ENCODE measurements around the gene PCGF3. TPM values are rescaled to one million over a fixed set of nuclear protein-coding genes. Genes with fewer than 3 reads are reported as not detected.

The PCGF3 gene
- total and polyA plus RNA-seq, 4 donors = 11.0 to 23.3 (median 14.3) TPM

- H3K36me3 ChIP-seq (ENCODE audit: control insufficient read depth in 4 of 4, insufficient read depth in 3 of 4, low read depth in 1 of 4, low read length in 3 of 4) = no peaks in the 10 kb centered on the region
- H3K9ac ChIP-seq (ENCODE audit: low read depth in 1 of 2, low read length in 2 of 2) = no peak overlapping the region
- no peak overlapping the region for H3K4me3 ChIP-seq (ENCODE audit: low read depth in 1 of 3, low read length in 3 of 3)
- TF ChIP-seq RXRA (IDR thresholded peaks at IDR 0.05) (no peak), CTCF (IDR thresholded peaks at IDR 0.05; ENCODE audit: low read depth, low read length, missing input control) (no peak), NR2F2 (IDR thresholded peaks at IDR 0.05) (no peak), RAD21 (IDR thresholded peaks at IDR 0.05) (no peak), FOXA2 (IDR thresholded peaks at IDR 0.05) (no peak), GABPA (IDR thresholded peaks at IDR 0.05 in 1 of 2, conservative IDR thresholded peaks at IDR 0.05 in 1 of 2) (no peak), JUND (IDR thresholded peaks at IDR 0.05) (no peak), HNF4G (IDR thresholded peaks at IDR 0.05) (no peak), SP1 (IDR thresholded peaks at IDR 0.05) (no peak)
- TF ChIP-seq, protein P1, sequence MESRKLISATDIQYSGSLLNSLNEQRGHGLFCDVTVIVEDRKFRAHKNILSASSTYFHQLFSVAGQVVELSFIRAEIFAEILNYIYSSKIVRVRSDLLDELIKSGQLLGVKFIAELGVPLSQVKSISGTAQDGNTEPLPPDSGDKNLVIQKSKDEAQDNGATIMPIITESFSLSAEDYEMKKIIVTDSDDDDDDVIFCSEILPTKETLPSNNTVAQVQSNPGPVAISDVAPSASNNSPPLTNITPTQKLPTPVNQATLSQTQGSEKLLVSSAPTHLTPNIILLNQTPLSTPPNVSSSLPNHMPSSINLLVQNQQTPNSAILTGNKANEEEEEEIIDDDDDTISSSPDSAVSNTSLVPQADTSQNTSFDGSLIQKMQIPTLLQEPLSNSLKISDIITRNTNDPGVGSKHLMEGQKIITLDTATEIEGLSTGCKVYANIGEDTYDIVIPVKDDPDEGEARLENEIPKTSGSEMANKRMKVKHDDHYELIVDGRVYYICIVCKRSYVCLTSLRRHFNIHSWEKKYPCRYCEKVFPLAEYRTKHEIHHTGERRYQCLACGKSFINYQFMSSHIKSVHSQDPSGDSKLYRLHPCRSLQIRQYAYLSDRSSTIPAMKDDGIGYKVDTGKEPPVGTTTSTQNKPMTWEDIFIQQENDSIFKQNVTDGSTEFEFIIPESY (IDR thresholded peaks at IDR 0.05) = no peak
- TF ChIP-seq, protein P2, sequence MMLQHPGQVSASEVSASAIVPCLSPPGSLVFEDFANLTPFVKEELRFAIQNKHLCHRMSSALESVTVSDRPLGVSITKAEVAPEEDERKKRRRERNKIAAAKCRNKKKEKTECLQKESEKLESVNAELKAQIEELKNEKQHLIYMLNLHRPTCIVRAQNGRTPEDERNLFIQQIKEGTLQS (IDR thresholded peaks at IDR 0.05) = no peak
- peaks cover 0 to 7% (median 0%) of the 10 kb centered on the region in 4 donors for H3K27me3 ChIP-seq (ENCODE audit: control insufficient read depth in 4 of 4, insufficient read depth in 4 of 4, low read length in 3 of 4)
- no peaks in the 10 kb centered on the region for H3K9me3 ChIP-seq (ENCODE audit: control insufficient read depth in 4 of 4, low read length in 3 of 4)
- no peak for DNase-seq (ENCODE audit: low spot score)
- peaks cover 18 to 37% (median 29%) of the 10 kb centered on the region in 4 donors for H3K4me1 ChIP-seq (ENCODE audit: control insufficient read depth in 4 of 4, insufficient read depth in 4 of 4, low read length in 3 of 4)
- no peak overlapping the region for H3K27ac ChIP-seq (ENCODE audit: low read depth in 1 of 2, low read length in 2 of 2)
- 70% methylated on average over 19 of the region's 19 CpGs for WGBS
Measured at GRCh38 chr4:793093-793861, 87.6 kb downstream of the PCGF3 start.

DNA sequence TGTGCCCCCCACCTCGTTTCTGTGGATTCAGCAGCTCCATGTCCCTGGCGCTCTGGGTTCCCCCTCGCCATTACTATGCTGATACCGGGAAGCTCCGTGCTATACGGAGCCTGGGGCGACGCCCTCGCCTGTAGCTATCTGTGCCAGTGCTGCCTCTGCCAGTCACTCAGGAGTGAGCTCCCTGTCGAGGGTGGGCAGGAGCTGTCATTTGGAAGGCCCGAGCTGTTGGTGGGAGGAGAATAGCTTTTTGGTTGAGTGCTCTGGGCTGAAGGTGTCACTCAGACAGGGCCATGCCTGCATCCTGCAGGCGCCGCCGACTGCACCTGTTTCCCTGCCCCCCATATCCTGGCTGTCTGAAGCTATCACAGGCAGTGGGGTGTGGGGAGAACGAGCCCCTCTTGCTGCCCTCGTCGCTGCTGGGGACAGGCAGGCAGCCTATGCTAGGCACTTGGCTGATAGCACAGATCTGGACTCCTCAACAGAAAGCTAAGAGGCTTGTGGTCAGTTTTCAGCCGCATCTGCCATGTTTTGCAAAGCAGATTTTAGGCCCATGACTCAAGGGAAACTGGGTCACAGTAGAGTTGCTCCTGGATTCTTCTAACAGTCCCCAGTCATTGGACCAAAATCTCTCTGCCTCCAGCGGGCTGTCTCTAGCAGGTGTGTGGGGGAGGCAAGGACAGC, 88.4 kb downstream of the PCGF3 start:
- Histone ChIP-seq H3K36me3 (ENCODE audit: control insufficient read depth in 4 of 4, insufficient read depth in 3 of 4, low read depth in 1 of 4, low read length in 3 of 4) (no peaks in the 10 kb centered on the region), H3K4me3 (ENCODE audit: low read depth in 1 of 3, low read length in 3 of 3) (no peak overlapping the region), H3K9ac (ENCODE audit: low read depth in 1 of 2, low read length in 2 of 2) (no peak overlapping the region), H3K27me3 (ENCODE audit: control insufficient read depth in 4 of 4, insufficient read depth in 4 of 4, low read length in 3 of 4) (peaks cover 0 to 7% (median 0%) of the 10 kb centered on the region in 4 donors), H3K4me1 (ENCODE audit: control insufficient read depth in 4 of 4, insufficient read depth in 4 of 4, low read length in 3 of 4) (peaks cover 12 to 29% (median 22%) of the 10 kb centered on the region in 4 donors), H3K9me3 (ENCODE audit: control insufficient read depth in 4 of 4, low read length in 3 of 4) (no peaks in the 10 kb centered on the region), H3K27ac (ENCODE audit: low read depth in 1 of 2, low read length in 2 of 2) (no peak overlapping the region)
- no peak for TF ChIP-seq FOXA2 (IDR thresholded peaks at IDR 0.05)
- no peak for TF ChIP-seq CTCF (IDR thresholded peaks at IDR 0.05; ENCODE audit: low read depth, low read length, missing input control)
- TF ChIP-seq HNF4G (IDR thresholded peaks at IDR 0.05) = no peak
- TF ChIP-seq FOXA1 (IDR thresholded peaks at IDR 0.05) = no peak
- TF ChIP-seq GABPA (IDR thresholded peaks at IDR 0.05 in 1 of 2, conservative IDR thresholded peaks at IDR 0.05 in 1 of 2) = no peak
- TF ChIP-seq REST (IDR thresholded peaks at IDR 0.05) = no peak
- TF ChIP-seq TAF1 (conservative IDR thresholded peaks at IDR 0.05) = no peak
- TF ChIP-seq, protein P1 (IDR thresholded peaks at IDR 0.05) = no peak
- TF ChIP-seq JUND (IDR thresholded peaks at IDR 0.05) = no peak
- no peak for TF ChIP-seq SP1 (IDR thresholded peaks at IDR 0.05)
- TF ChIP-seq NR2F2 (IDR thresholded peaks at IDR 0.05) = no peak
- TF ChIP-seq RAD21 (IDR thresholded peaks at IDR 0.05) = no peak
- TF ChIP-seq, protein P2 (IDR thresholded peaks at IDR 0.05) = no peak
- WGBS = 57% methylated on average over 19 of the region's 19 CpGs
- no peak for DNase-seq (ENCODE audit: low spot score)
